ENCODE results near the gene TRIM54.

GRCh38 chr2:27296481-27296880, 14.3 kb downstream of the TRIM54 start:
- TF ChIP-seq CTCF (IDR thresholded peaks at IDR 0.05; ENCODE audit: control extremely low read depth in 1 of 3, insufficient read depth in 1 of 3, low read depth in 1 of 3, low read length in 3 of 3) (no peak), POLR2A (IDR thresholded peaks at IDR 0.05; ENCODE audit: control extremely low read depth in 1 of 2, low read depth in 2 of 2, low read length in 2 of 2) (no peak), EP300 (IDR thresholded peaks at IDR 0.05; ENCODE audit: borderline replicate concordance in 1 of 2, low read depth in 2 of 2, low read length in 2 of 2) (no peak), ATF2 (IDR thresholded peaks at IDR 0.05; ENCODE audit: low read length) (no peak), YY1 (IDR thresholded peaks at IDR 0.05; ENCODE audit: low read depth, low read length) (no peak), RFX5 (IDR thresholded peaks at IDR 0.05; ENCODE audit: borderline replicate concordance, low read depth, low read length) (no peak), MAX (IDR thresholded peaks at IDR 0.05) (no peak), RXRA (IDR thresholded peaks at IDR 0.05; ENCODE audit: insufficient read depth, low read depth, low read length) (no peak), TCF12 (IDR thresholded peaks at IDR 0.05; ENCODE audit: low read depth, low read length) (no peak), CHD1 (IDR thresholded peaks at IDR 0.05; ENCODE audit: low read depth, low read length) (no peak), SP1 (IDR thresholded peaks at IDR 0.05; ENCODE audit: low read depth, low read length) (no peak), POLR2AphosphoS5 (IDR thresholded peaks at IDR 0.05; ENCODE audit: low read depth, low read length) (no peak)

All from H1 (cell line).